Vagina (tissue), 2 donors: ENCODE measurements around the gene ZNF70. TPM values are rescaled to one million over a fixed set of nuclear protein-coding genes. Genes with fewer than 3 reads are reported as not detected.
A peak's percentile ranks its signal among the peaks of the same experiment; 100 is the strongest.

Source experiments
- DNase-seq, 2 donors: peaks; one replicate each; pipeline ENCODE4 v3.0.0-alpha.2; 2017; ENCODE audit errors: extremely low spot score in 2 of 2
- H3K27ac ChIP-seq: fragments of 200-600 bp; sonication (generic); one replicate; pipeline ENCODE4 v1.5.1; 2019
- H3K27me3 ChIP-seq: fragments of 200-600 bp; sonication (generic); one replicate; pipeline ENCODE4 v1.5.1; 2019
- H3K36me3 ChIP-seq, 2 donors: fragments of 200-600 bp; sonication (generic); one replicate each; pipeline ENCODE4 v1.5.1; 2017 to 2019
- H3K4me1 ChIP-seq: fragments of 200-600 bp; sonication (generic); one replicate; pipeline ENCODE4 v1.5.1; 2019
- H3K4me3 ChIP-seq, 2 donors: fragments of 200-600 bp; sonication (generic); 1 replicate in 1 of 2; 2 replicates in 1 of 2; pipeline ENCODE4 v1.5.1; 2016 to 2019
- H3K9me3 ChIP-seq: fragments of 200-600 bp; sonication (generic); one replicate; pipeline ENCODE4 v1.5.1; 2019
- POLR2A ChIP-seq, 2 donors: fragments of 450-650 bp; IDR thresholded peaks; one replicate each; pipeline ENCODE4 v1.6.1; 2017; ENCODE audit warnings: antibody characterized with exemption in 2 of 2, mild to moderate bottlenecking in 2 of 2, moderate library complexity in 2 of 2
- POLR2AphosphoS5 ChIP-seq, 2 donors: sonication (generic); formaldehyde crosslinking; IDR thresholded peaks; one replicate each; pipeline ENCODE4 v1.9.0; 2017; ENCODE audit warnings: antibody characterized with exemption in 2 of 2, mild to moderate bottlenecking in 2 of 2, low read depth in 1 of 2; ENCODE audit not compliant: insufficient read depth in 1 of 2
- intact Hi-C: fragments of 100-400 bp; cut with DNase I; formaldehyde crosslinking; loops from one replicate; pipeline ENCODE4 v1.15.1; 2023
- total RNA-seq: library from RNA; depleted of rRNA; stranded (reverse); fragments of >200 nt; gene quantifications from one replicate; pipeline ENCODE4 v1.2.3, GENCODE V29; 2016
- TF ChIP-seq, protein P1 (sequence below), 3 experiments: fragments of 450-650 bp in 2 of 3; fragments of 200-600 bp in 1 of 3; sonication (generic) in 1 of 3; IDR thresholded peaks; one replicate each; pipeline ENCODE4 v1.5.1; 2017 to 2019; ENCODE audit warnings: antibody characterized with exemption in 3 of 3, mild to moderate bottlenecking in 2 of 3, moderate library complexity in 2 of 3

Gene ZNF70
- total RNA-seq, 1 donor from 2014 or later, result 4.9 TPM

GRCh38 chr22:23764899-23765881, 14.3 kb upstream of the ZNF70 start:
- TF ChIP-seq, protein P1, sequence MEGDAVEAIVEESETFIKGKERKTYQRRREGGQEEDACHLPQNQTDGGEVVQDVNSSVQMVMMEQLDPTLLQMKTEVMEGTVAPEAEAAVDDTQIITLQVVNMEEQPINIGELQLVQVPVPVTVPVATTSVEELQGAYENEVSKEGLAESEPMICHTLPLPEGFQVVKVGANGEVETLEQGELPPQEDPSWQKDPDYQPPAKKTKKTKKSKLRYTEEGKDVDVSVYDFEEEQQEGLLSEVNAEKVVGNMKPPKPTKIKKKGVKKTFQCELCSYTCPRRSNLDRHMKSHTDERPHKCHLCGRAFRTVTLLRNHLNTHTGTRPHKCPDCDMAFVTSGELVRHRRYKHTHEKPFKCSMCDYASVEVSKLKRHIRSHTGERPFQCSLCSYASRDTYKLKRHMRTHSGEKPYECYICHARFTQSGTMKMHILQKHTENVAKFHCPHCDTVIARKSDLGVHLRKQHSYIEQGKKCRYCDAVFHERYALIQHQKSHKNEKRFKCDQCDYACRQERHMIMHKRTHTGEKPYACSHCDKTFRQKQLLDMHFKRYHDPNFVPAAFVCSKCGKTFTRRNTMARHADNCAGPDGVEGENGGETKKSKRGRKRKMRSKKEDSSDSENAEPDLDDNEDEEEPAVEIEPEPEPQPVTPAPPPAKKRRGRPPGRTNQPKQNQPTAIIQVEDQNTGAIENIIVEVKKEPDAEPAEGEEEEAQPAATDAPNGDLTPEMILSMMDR (IDR thresholded peaks at IDR 0.05), result no peak
- no peak for TF ChIP-seq POLR2AphosphoS5 (IDR thresholded peaks at IDR 0.05; ENCODE audit: insufficient read depth in 1 of 2, low read depth in 1 of 2)
- TF ChIP-seq POLR2A (IDR thresholded peaks at IDR 0.05), result no peak
- Histone ChIP-seq H3K36me3 (no peaks in the 10 kb centered on the region), H3K4me1 (peaks cover 43% of the 10 kb centered on the region), H3K9me3 (no peaks in the 10 kb centered on the region), H3K4me3 (no peak overlapping the region), H3K27ac (no peak overlapping the region), H3K27me3 (no peaks in the 10 kb centered on the region)
- intact Hi-C loops, result loop anchor here (5.0 kb wide), 1 partner anchor 82 kb away; no protein-coding TSS in a partner anchor
- DNase-seq, result no peak

- Histone ChIP-seq H3K4me3 (peak overlapping the region in 1 of 2 donors; percentile 24), H3K9me3 (no peaks in the 10 kb centered on the region), H3K36me3 (no peaks in the 10 kb centered on the region), H3K27ac (no peak overlapping the region), H3K27me3 (no peaks in the 10 kb centered on the region), H3K4me1 (peaks cover 43% of the 10 kb centered on the region)
- no peak for DNase-seq
- no peak for TF ChIP-seq POLR2A (IDR thresholded peaks at IDR 0.05)
- TF ChIP-seq POLR2AphosphoS5 (IDR thresholded peaks at IDR 0.05; ENCODE audit: insufficient read depth in 1 of 2, low read depth in 1 of 2), result no peak
- intact Hi-C loops, result no loop called here
Observed at GRCh38 chr22:23763954-23764353, 13.0 kb upstream of the ZNF70 start.

- H3K27ac ChIP-seq, result no peak overlapping the region
- no peaks in the 10 kb centered on the region for H3K36me3 ChIP-seq
- peaks cover 39% of the 10 kb centered on the region for H3K4me1 ChIP-seq
- intact Hi-C loops, result no loop called here
- H3K9me3 ChIP-seq, result no peaks in the 10 kb centered on the region
- peak overlapping the region; percentile 6 to 24 for H3K4me3 ChIP-seq
- no peak for DNase-seq
- TF ChIP-seq, protein P1 (IDR thresholded peaks at IDR 0.05), result no peak
- TF ChIP-seq POLR2A (IDR thresholded peaks at IDR 0.05), result no peak
- TF ChIP-seq POLR2AphosphoS5 (IDR thresholded peaks at IDR 0.05; ENCODE audit: insufficient read depth in 1 of 2, low read depth in 1 of 2), result no peak
- H3K27me3 ChIP-seq, result no peaks in the 10 kb centered on the region
Observed at GRCh38 chr22:23763579-23763945, 12.7 kb upstream of the ZNF70 start.

GRCh38 chr22:23762842-23763578, 12.1 kb upstream of the ZNF70 start, which contains the start of gene C22orf15:
TSS of gene C22orf15 (plus strand) at chr22:23762990. CDS start at chr22:23763307, 317 bp downstream.
- Histone ChIP-seq H3K4me3 (peak within 1 kb of the TSS; percentile 6 to 24), H3K36me3 (no peaks in the 10 kb centered on the region), H3K9me3 (no peaks in the 10 kb centered on the region), H3K27ac (no peak within 1 kb of the TSS), H3K4me1 (peaks cover 33% of the 10 kb centered on the region), H3K27me3 (no peaks in the 10 kb centered on the region)
- DNase-seq, result no peak
- TF ChIP-seq POLR2AphosphoS5 (IDR thresholded peaks at IDR 0.05; ENCODE audit: insufficient read depth in 1 of 2, low read depth in 1 of 2) (no peak), POLR2A (IDR thresholded peaks at IDR 0.05) (no peak)
- TF ChIP-seq, protein P1 (IDR thresholded peaks at IDR 0.05), result no peak
- intact Hi-C loops, result no loop called here

DNA sequence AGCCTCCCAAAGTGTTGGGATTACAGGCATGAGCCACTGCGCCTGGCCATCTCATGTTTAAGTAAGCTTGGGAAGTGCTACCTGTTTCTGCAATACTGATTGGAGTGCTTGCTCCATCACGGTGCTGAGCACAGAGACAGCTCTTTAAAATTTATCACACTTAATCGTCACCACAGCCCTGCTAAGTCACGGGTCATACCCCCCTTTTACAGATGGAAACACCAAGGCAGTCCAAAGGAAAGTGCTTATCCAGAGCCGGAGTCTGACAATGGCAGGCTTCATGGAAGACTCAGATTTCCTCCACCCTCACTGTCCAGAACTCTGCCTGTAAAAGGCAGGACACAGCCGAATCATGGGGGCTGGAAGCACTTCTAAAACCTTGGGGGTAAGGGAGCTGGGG, 9.1 kb upstream of the ZNF70 start:
- Histone ChIP-seq H3K27ac (no peak overlapping the region), H3K4me3 (no peak overlapping the region), H3K27me3 (no peaks in the 10 kb centered on the region), H3K36me3 (no peaks in the 10 kb centered on the region), H3K4me1 (peaks cover 24% of the 10 kb centered on the region), H3K9me3 (no peaks in the 10 kb centered on the region)
- no peak for DNase-seq
- TF ChIP-seq, protein P1 (IDR thresholded peaks at IDR 0.05), result no peak
- TF ChIP-seq POLR2AphosphoS5 (IDR thresholded peaks at IDR 0.05; ENCODE audit: insufficient read depth in 1 of 2, low read depth in 1 of 2), result no peak
- no peak for TF ChIP-seq POLR2A (IDR thresholded peaks at IDR 0.05)
- intact Hi-C loops, result no loop called here
